Upper lobe of right lung (tissue), 1 donor: ENCODE data around the gene LTA4H. TPM values are rescaled to one million over a fixed set of nuclear protein-coding genes. Genes with fewer than 3 reads are reported as not detected.

Experiments used
- ATAC-seq: fragments of 200-7000 bp; cut with Tn5 transposase; one replicate; pipeline ENCODE4 v1.9.1; 2020; ENCODE audit warnings: mild to moderate bottlenecking, moderate library complexity
- DNase-seq: peaks from one replicate; pipeline ENCODE4 v3.0.0-alpha.2; 2020
- H3K27ac ChIP-seq: fragments of 200-600 bp; one replicate; pipeline ENCODE4 v1.8.0; 2022
- H3K27me3 ChIP-seq: fragments of 200-600 bp; one replicate; pipeline ENCODE4 v1.8.0; 2022; ENCODE audit warnings: mild to moderate bottlenecking
- H3K36me3 ChIP-seq: fragments of 200-600 bp; one replicate; pipeline ENCODE4 v1.8.0; 2022
- H3K4me1 ChIP-seq: fragments of 200-600 bp; one replicate; pipeline ENCODE4 v1.8.0; 2022
- H3K4me3 ChIP-seq: fragments of 200-600 bp; one replicate; pipeline ENCODE4 v1.8.0; 2022; ENCODE audit warnings: mild to moderate bottlenecking
- H3K9me3 ChIP-seq: fragments of 200-600 bp; one replicate; pipeline ENCODE4 v1.8.0; 2022
- CTCF ChIP-seq: fragments of 200-600 bp; IDR thresholded peaks from one replicate; pipeline ENCODE4 v1.8.0; 2022; ENCODE audit warnings: antibody characterized with exemption
- intact Hi-C: fragments of 100-400 bp; cut with DNase I; formaldehyde crosslinking; loops from one replicate; pipeline ENCODE4 v1.11.0; 2022
- total RNA-seq: library from RNA; stranded (reverse); fragmentation: NEBNext Ultra II Directional; extraction: Animal tissue kit (Norgen Biotek cat#: 25700); gene quantifications from one replicate; pipeline ENCODE4 v1.2.1, GENCODE V29; 2021
- donor health status: DM: no; HTN: yes; CAD: no; lungs with severe emphysema.

LTA4H gene
- total RNA-seq, 1 donor from 2014 or later: 314 TPM

DNA sequence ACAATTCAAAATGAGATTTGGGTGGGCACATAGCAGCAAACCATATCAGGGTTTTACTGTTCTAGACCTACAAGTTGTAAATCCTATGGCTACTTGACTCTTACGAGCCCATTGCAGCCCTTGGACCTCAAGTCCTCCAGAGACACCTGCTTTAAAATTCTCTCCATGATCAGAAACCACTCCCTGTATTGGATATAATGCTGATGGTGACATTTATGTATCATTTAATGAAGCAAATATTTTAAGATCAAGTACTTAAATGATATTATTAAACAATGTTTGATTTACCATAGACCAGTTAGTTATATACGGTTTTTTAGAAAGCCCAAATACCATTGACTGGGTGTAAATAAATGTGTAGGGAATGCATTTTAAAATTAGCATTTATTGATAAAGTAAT, 68.1 kb downstream of the LTA4H start:
- TF ChIP-seq CTCF: no peak
- Histone ChIP-seq H3K4me1 (no peaks in the 10 kb centered on the region), H3K4me3 (no peak overlapping the region), H3K27ac (no peak overlapping the region), H3K36me3 (no peaks in the 10 kb centered on the region), H3K27me3 (no peaks in the 10 kb centered on the region), H3K9me3 (no peaks in the 10 kb centered on the region)
- no peak for ATAC-seq
- DNase-seq: no peak
- intact Hi-C loops: no loop called here

GRCh38 chr12:95966287-95966870, 69.0 kb downstream of the LTA4H start:
- Histone ChIP-seq H3K27ac (no peak overlapping the region), H3K4me3 (no peak overlapping the region), H3K4me1 (no peaks in the 10 kb centered on the region), H3K9me3 (no peaks in the 10 kb centered on the region), H3K36me3 (no peaks in the 10 kb centered on the region), H3K27me3 (no peaks in the 10 kb centered on the region)
- no peak for DNase-seq
- no peak for TF ChIP-seq CTCF
- ATAC-seq: no peak
- intact Hi-C loops: no loop called here

DNA sequence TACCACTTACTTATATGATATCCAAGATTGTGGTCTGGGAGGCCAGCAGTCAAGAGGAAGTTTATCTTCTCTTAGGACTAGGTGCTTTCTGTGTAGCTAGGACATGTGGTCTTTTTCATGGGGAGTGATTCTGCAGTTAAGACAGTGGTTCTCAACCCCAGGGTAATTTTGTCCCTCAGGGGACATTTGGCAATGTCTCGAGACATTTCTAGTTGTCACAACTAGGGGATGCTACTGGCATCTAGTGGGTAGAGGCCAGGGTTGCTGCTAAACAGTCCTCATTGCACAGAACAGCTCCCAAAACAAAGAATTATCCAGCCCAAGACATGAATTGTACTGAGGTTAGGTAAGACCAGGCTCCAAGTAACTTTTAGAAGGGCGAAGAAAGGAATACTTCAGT, 72.3 kb downstream of the LTA4H start:
- TF ChIP-seq CTCF: no peak
- Histone ChIP-seq H3K36me3 (no peaks in the 10 kb centered on the region), H3K9me3 (no peaks in the 10 kb centered on the region), H3K27me3 (no peaks in the 10 kb centered on the region), H3K4me3 (no peak overlapping the region), H3K4me1 (no peaks in the 10 kb centered on the region), H3K27ac (no peak overlapping the region)
- intact Hi-C loops: no loop called here
- DNase-seq: no peak
- ATAC-seq: peak; percentile 23

- no peaks in the 10 kb centered on the region for H3K36me3 ChIP-seq
- no peaks in the 10 kb centered on the region for H3K4me1 ChIP-seq
- H3K27ac ChIP-seq: no peak overlapping the region
- intact Hi-C loops: no loop called here
- DNase-seq: no peak
- no peak overlapping the region for H3K4me3 ChIP-seq
- TF ChIP-seq CTCF: no peak
- no peak for ATAC-seq
- H3K9me3 ChIP-seq: no peaks in the 10 kb centered on the region
- H3K27me3 ChIP-seq: no peaks in the 10 kb centered on the region
Observed at GRCh38 chr12:95962222-95962621, 73.2 kb downstream of the LTA4H start.

- no peak for ATAC-seq
- intact Hi-C loops: no loop called here
- Histone ChIP-seq H3K4me1 (no peaks in the 10 kb centered on the region), H3K36me3 (no peaks in the 10 kb centered on the region), H3K9me3 (no peaks in the 10 kb centered on the region), H3K4me3 (no peak overlapping the region), H3K27me3 (no peaks in the 10 kb centered on the region), H3K27ac (no peak overlapping the region)
- DNase-seq: no peak
- no peak for TF ChIP-seq CTCF
Observed at GRCh38 chr12:95960241-95960640, 75.1 kb downstream of the LTA4H start.

DNA sequence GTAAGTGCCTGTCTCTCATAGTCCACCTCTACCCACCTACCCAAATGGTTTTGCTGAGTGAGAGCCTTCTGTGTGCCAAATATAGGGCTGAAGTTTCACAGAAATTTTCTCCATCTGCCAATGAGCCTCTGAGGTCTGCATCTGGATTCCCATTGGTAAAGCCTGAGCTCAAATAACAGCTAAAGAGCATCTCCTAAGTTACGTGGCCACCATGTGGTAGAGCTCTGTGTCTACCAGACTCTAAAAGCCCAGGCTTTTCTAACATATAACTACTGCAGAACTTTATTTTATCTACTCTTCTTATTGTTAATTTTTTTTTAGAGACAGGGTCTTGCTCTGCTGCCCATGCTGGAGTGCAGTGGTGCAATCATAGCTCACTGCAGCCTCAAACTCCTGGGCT, 76.3 kb downstream of the LTA4H start:
- Histone ChIP-seq H3K36me3 (no peaks in the 10 kb centered on the region), H3K4me1 (no peaks in the 10 kb centered on the region), H3K9me3 (no peaks in the 10 kb centered on the region), H3K27me3 (no peaks in the 10 kb centered on the region), H3K4me3 (no peak overlapping the region), H3K27ac (no peak overlapping the region)
- intact Hi-C loops: no loop called here
- DNase-seq (no peak), ATAC-seq (peak; percentile 48)
- no peak for TF ChIP-seq CTCF
